Central memory CD8-positive, alpha-beta T cell (primary cell): ENCODE measurements around the gene NT5C2.
A peak's percentile ranks its signal among the peaks of the same experiment; 100 is the strongest.
"Not testable (repeated sequence)": the region's sequence is repeated elsewhere in the genome, so short reads cannot be mapped to it uniquely, and the experiment has no call there.

ENCODE experiments used
- ATAC-seq: fragments of 150-1000 bp; cut with Tn5 transposase; replicated peaks from 2 replicates; pipeline ENCODE4 v1.10.0; 2022; ENCODE audit warnings: mild to moderate bottlenecking, moderate FRiP score, moderate number of reproducible peaks; ENCODE audit not compliant: poor library complexity, severe bottlenecking; ENCODE audit errors: extremely low read depth
- DNase-seq, 2 donors: peaks; one replicate each; pipeline ENCODE4 v3.0.0; 2021; ENCODE audit warnings: low spot score in 2 of 2
- H3K27ac Mint-ChIP-seq: one replicate; pipeline ENCODE4 v1.8.0; 2022; ENCODE audit warnings: low read depth, mild to moderate bottlenecking, moderate library complexity, mixed read lengths
- H3K27me3 Mint-ChIP-seq: one replicate; pipeline ENCODE4 v1.8.0; 2022; ENCODE audit warnings: mixed read lengths
- H3K36me3 Mint-ChIP-seq: one replicate; pipeline ENCODE4 v1.8.0; 2022; ENCODE audit warnings: mild to moderate bottlenecking, moderate library complexity, mixed read lengths; ENCODE audit not compliant: insufficient read depth
- H3K4me1 Mint-ChIP-seq: one replicate; pipeline ENCODE4 v1.8.0; 2022; ENCODE audit warnings: mixed read lengths
- H3K4me3 Mint-ChIP-seq: one replicate; pipeline ENCODE4 v1.8.0; 2022; ENCODE audit warnings: mild to moderate bottlenecking, moderate library complexity, mixed read lengths
- H3K9me3 Mint-ChIP-seq: one replicate; pipeline ENCODE4 v1.8.0; 2022; ENCODE audit warnings: mixed read lengths

Gene NT5C2

GRCh38 chr10:103193107-103193819 is at the start of gene NT5C2:
Gene NT5C2, minus strand, starts transcription at chr10:103193272. Its CDS starts 18,314 bp downstream, at chr10:103174958.
- Mint-ChIP-seq H3K27ac (peak within 1 kb of the TSS; percentile 99), H3K4me1 (peaks cover 37% of the 10 kb centered on the region), H3K27me3 (no peaks in the 10 kb centered on the region), H3K4me3 (peak within 1 kb of the TSS; percentile 100), H3K9me3 (no peaks in the 10 kb centered on the region), H3K36me3 (peaks cover 16% of the 10 kb centered on the region)
- DNase-seq (peak; percentile 46 to 55), ATAC-seq (peak; percentile 84)

- peaks cover 6% of the 10 kb centered on the region for H3K4me1 Mint-ChIP-seq
- peaks cover 19% of the 10 kb centered on the region for H3K27me3 Mint-ChIP-seq
- DNase-seq = no peak
- H3K4me3 Mint-ChIP-seq = no peak overlapping the region
- no peak for ATAC-seq
- H3K27ac Mint-ChIP-seq = no peak overlapping the region
- H3K36me3 Mint-ChIP-seq = no peaks in the 10 kb centered on the region
- H3K9me3 Mint-ChIP-seq = no peaks in the 10 kb centered on the region
These were observed 48.4 kb upstream of the NT5C2 start for GRCh38 chr10:103241262-103242011.

- H3K36me3 Mint-ChIP-seq = no peaks in the 10 kb centered on the region
- no peak overlapping the region for H3K4me3 Mint-ChIP-seq
- H3K9me3 Mint-ChIP-seq = no peaks in the 10 kb centered on the region
- ATAC-seq (no peak), DNase-seq (no peak)
- H3K27ac Mint-ChIP-seq = no peak overlapping the region
- peaks cover 6% of the 10 kb centered on the region for H3K4me1 Mint-ChIP-seq
- no peaks in the 10 kb centered on the region for H3K27me3 Mint-ChIP-seq
These were observed 45.6 kb upstream of the NT5C2 start for GRCh38 chr10:103238506-103239252.

- Mint-ChIP-seq H3K9me3 (no peaks in the 10 kb centered on the region), H3K4me1 (peaks cover 6% of the 10 kb centered on the region), H3K27me3 (no peaks in the 10 kb centered on the region), H3K27ac (no peak overlapping the region), H3K36me3 (no peaks in the 10 kb centered on the region), H3K4me3 (no peak overlapping the region)
- DNase-seq (no peak), ATAC-seq (no peak)
These were observed 42.7 kb upstream of the NT5C2 start for GRCh38 chr10:103235775-103236174.

GRCh38 chr10:103232772-103233488 is 39.9 kb upstream of the NT5C2 start:
- ATAC-seq (no peak), DNase-seq (no peak)
- no peaks in the 10 kb centered on the region for H3K36me3 Mint-ChIP-seq
- no peak overlapping the region for H3K27ac Mint-ChIP-seq
- no peak overlapping the region for H3K4me3 Mint-ChIP-seq
- H3K27me3 Mint-ChIP-seq = no peaks in the 10 kb centered on the region
- H3K9me3 Mint-ChIP-seq = no peaks in the 10 kb centered on the region
- H3K4me1 Mint-ChIP-seq = no peaks in the 10 kb centered on the region

- no peaks in the 10 kb centered on the region for H3K36me3 Mint-ChIP-seq
- H3K27ac Mint-ChIP-seq = no peak overlapping the region
- no peaks in the 10 kb centered on the region for H3K9me3 Mint-ChIP-seq
- DNase-seq (no peak), ATAC-seq (no peak)
- H3K27me3 Mint-ChIP-seq = no peaks in the 10 kb centered on the region
- no peaks in the 10 kb centered on the region for H3K4me1 Mint-ChIP-seq
- H3K4me3 Mint-ChIP-seq = no peak overlapping the region
These were observed 39.1 kb upstream of the NT5C2 start for GRCh38 chr10:103232131-103232673.

- Mint-ChIP-seq H3K4me3 (no peak overlapping the region), H3K36me3 (no peaks in the 10 kb centered on the region), H3K27ac (no peak overlapping the region), H3K27me3 (no peaks in the 10 kb centered on the region), H3K9me3 (no peaks in the 10 kb centered on the region), H3K4me1 (no peaks in the 10 kb centered on the region)
- DNase-seq = no peak
- no peak for ATAC-seq
These were observed 38.0 kb upstream of the NT5C2 start for GRCh38 chr10:103231047-103231551.

GRCh38 chr10:103227416-103227815 is 34.3 kb upstream of the NT5C2 start:
- Mint-ChIP-seq H3K27me3 (no peaks in the 10 kb centered on the region), H3K4me3 (no peak overlapping the region), H3K36me3 (no peaks in the 10 kb centered on the region), H3K9me3 (peaks cover 10% of the 10 kb centered on the region), H3K4me1 (no peaks in the 10 kb centered on the region), H3K27ac (no peak overlapping the region)
- ATAC-seq = no peak
- DNase-seq = no peak

- DNase-seq = no peak
- Mint-ChIP-seq H3K27me3 (no peaks in the 10 kb centered on the region), H3K9me3 (peaks cover 10% of the 10 kb centered on the region), H3K36me3 (no peaks in the 10 kb centered on the region), H3K4me3 (no peak overlapping the region), H3K4me1 (no peaks in the 10 kb centered on the region), H3K27ac (no peak overlapping the region)
- no peak for ATAC-seq
These were observed 32.9 kb upstream of the NT5C2 start for GRCh38 chr10:103225939-103226338.

- not testable (repeated sequence) for ATAC-seq, H3K4me1 Mint-ChIP-seq, H3K27ac Mint-ChIP-seq, H3K36me3 Mint-ChIP-seq, H3K4me3 Mint-ChIP-seq, H3K27me3 Mint-ChIP-seq, DNase-seq
- H3K9me3 Mint-ChIP-seq = peaks cover 10% of the 10 kb centered on the region
These were observed 31.6 kb upstream of the NT5C2 start for GRCh38 chr10:103224721-103225120.

GRCh38 chr10:103224133-103224532 is 31.1 kb upstream of the NT5C2 start:
- Mint-ChIP-seq H3K9me3 (peaks cover 10% of the 10 kb centered on the region), H3K4me3 (no peak overlapping the region), H3K27me3 (no peaks in the 10 kb centered on the region), H3K4me1 (no peaks in the 10 kb centered on the region), H3K27ac (no peak overlapping the region), H3K36me3 (no peaks in the 10 kb centered on the region)
- no peak for DNase-seq
- ATAC-seq = no peak

GRCh38 chr10:103216362-103216761 is 23.3 kb upstream of the NT5C2 start:
- not testable (repeated sequence) for H3K27me3 Mint-ChIP-seq, ATAC-seq, DNase-seq, H3K4me1 Mint-ChIP-seq, H3K4me3 Mint-ChIP-seq, H3K36me3 Mint-ChIP-seq, H3K27ac Mint-ChIP-seq
- H3K9me3 Mint-ChIP-seq = peaks cover 13% of the 10 kb centered on the region
